HEK293 (cell line): ENCODE data around the gene MAK.
A peak's percentile ranks its signal among the peaks of the same experiment; 100 is the strongest.

ENCODE experiments used
- CTCF ChIA-PET: fragments of 350-600 bp; formaldehyde crosslinking; extraction: SDS; loops from one replicate; lab custom pipeline; 2021; ENCODE audit warnings: antibody characterized with exemption; lab: Yijun Ruan, JAX
- POLR2A ChIA-PET: fragments of 300-600 bp; formaldehyde crosslinking; extraction: SDS; loops from one replicate; lab custom pipeline; 2020; ENCODE audit warnings: antibody characterized with exemption, inconsistent platforms; lab: Yijun Ruan, JAX
- H3K27ac ChIP-seq: fragments of 200-500 bp; sonication (Bioruptor generic); 2 replicates; pipeline ENCODE4 v1.5.1; 2014; ENCODE audit warnings: low read depth, low read length, control low read depth, inconsistent platforms; ENCODE audit errors: extremely low read depth
- H3K36me3 ChIP-seq, 2 experiments: fragments of 200-500 bp in 1 of 2; sonication (Bioruptor generic) in 1 of 2; 1 replicate in 1 of 2; 2 replicates in 1 of 2; pipeline ENCODE4 v1.5.1; 2014 to 2017; ENCODE audit warnings: inconsistent platforms in 2 of 2, low read length in 2 of 2; ENCODE audit not compliant: control insufficient read depth in 2 of 2, insufficient read depth in 1 of 2
- H3K4me1 ChIP-seq: fragments of 200-500 bp; sonication (Bioruptor generic); 2 replicates; pipeline ENCODE4 v1.5.1; 2014; ENCODE audit warnings: mild to moderate bottlenecking, low read length, inconsistent platforms; ENCODE audit not compliant: control insufficient read depth, insufficient read depth
- H3K4me3 ChIP-seq: 2 replicates; pipeline ENCODE4 v1.5.1; 2011; ENCODE audit warnings: low read depth, mild to moderate bottlenecking, control low read depth, low read length, moderate library complexity
- H3K9me3 ChIP-seq: fragments of 200-500 bp; sonication (Bioruptor generic); 2 replicates; pipeline ENCODE4 v1.5.1; 2014; ENCODE audit warnings: low read depth, low read length, inconsistent platforms; ENCODE audit not compliant: control insufficient read depth, insufficient read depth
- CTCF ChIP-seq: fragments of 450-650 bp; formaldehyde crosslinking; IDR thresholded peaks from 2 replicates; pipeline ENCODE4 v1.5.1; 2016; ENCODE audit warnings: missing biosample characterization, missing genetic modification characterization
- FEZF1 ChIP-seq: fragments of 450-650 bp; formaldehyde crosslinking; IDR thresholded peaks from 2 replicates; pipeline ENCODE4 v1.5.1; 2016; ENCODE audit warnings: missing biosample characterization, missing genetic modification characterization
- SP2 ChIP-seq: fragments of 450-650 bp; formaldehyde crosslinking; IDR thresholded peaks from 2 replicates; pipeline ENCODE4 v1.5.1; 2016; ENCODE audit warnings: missing biosample characterization, missing genetic modification characterization
- TRIM28 ChIP-seq: IDR thresholded peaks from 2 replicates; pipeline ENCODE4 v1.6.1; 2011; ENCODE audit warnings: low read length, control low read depth, borderline replicate concordance
- ZBTB48 ChIP-seq: fragments of 450-650 bp; formaldehyde crosslinking; IDR thresholded peaks from 2 replicates; pipeline ENCODE4 v1.5.1; 2016; ENCODE audit warnings: missing biosample characterization, missing genetic modification characterization
- ZNF391 ChIP-seq: fragments of 450-650 bp; formaldehyde crosslinking; IDR thresholded peaks from 2 replicates; pipeline ENCODE4 v1.5.1; 2016; ENCODE audit warnings: low read depth, missing biosample characterization, missing genetic modification characterization, borderline replicate concordance
- ZNF518A ChIP-seq: fragments of 450-650 bp; formaldehyde crosslinking; conservative IDR thresholded peaks from 2 replicates; pipeline ENCODE4 v1.5.1; 2016; ENCODE audit warnings: low read depth, missing biosample characterization, missing genetic modification characterization
- ZNF600 ChIP-seq: fragments of 450-650 bp; formaldehyde crosslinking; IDR thresholded peaks from 2 replicates; pipeline ENCODE4 v1.5.1; 2016; ENCODE audit warnings: missing biosample characterization, missing genetic modification characterization
- ZNF610 ChIP-seq: fragments of 450-650 bp; formaldehyde crosslinking; IDR thresholded peaks from 2 replicates; pipeline ENCODE4 v1.5.1; 2016; ENCODE audit warnings: missing biosample characterization, missing genetic modification characterization, borderline replicate concordance
- ZNF654 ChIP-seq: fragments of 450-650 bp; formaldehyde crosslinking; IDR thresholded peaks from 2 replicates; pipeline ENCODE4 v1.5.1; 2016; ENCODE audit warnings: low read depth, missing biosample characterization, missing genetic modification characterization
- ZNF660 ChIP-seq: fragments of 450-650 bp; IDR thresholded peaks from 2 replicates; pipeline ENCODE4 v1.5.1; 2018; ENCODE audit warnings: missing biosample characterization, mild to moderate bottlenecking, missing genetic modification characterization
- ZNF830 ChIP-seq: fragments of 450-650 bp; IDR thresholded peaks from 2 replicates; pipeline ENCODE4 v1.5.0; 2018; ENCODE audit warnings: missing biosample characterization, missing genetic modification characterization, low read depth, mild to moderate bottlenecking, moderate library complexity
- ZNF837 ChIP-seq: fragments of 450-650 bp; formaldehyde crosslinking; IDR thresholded peaks from 2 replicates; pipeline ENCODE4 v1.5.1; 2016; ENCODE audit warnings: missing biosample characterization, missing genetic modification characterization
- ZSCAN18 ChIP-seq: fragments of 450-650 bp; formaldehyde crosslinking; IDR thresholded peaks from 2 replicates; pipeline ENCODE4 v1.5.1; 2016; ENCODE audit warnings: missing biosample characterization, missing genetic modification characterization
- ZSCAN5A ChIP-seq: fragments of 450-650 bp; formaldehyde crosslinking; IDR thresholded peaks from 2 replicates; pipeline ENCODE4 v1.5.1; 2016; ENCODE audit warnings: missing biosample characterization, missing genetic modification characterization

MAK gene

GRCh38 chr6:10808376-10808775, 30.0 kb downstream of the MAK start (continued):
- TF ChIP-seq ZNF518A (tag by site-specific recombination): no peak
- no peak for TF ChIP-seq ZNF830 (tag by site-specific recombination)
- no peak for TF ChIP-seq ZNF837
- TF ChIP-seq ZSCAN5A (tag by site-specific recombination): no peak
- TF ChIP-seq, all 188 proteins: peak for 0

- POLR2A ChIA-PET: interaction anchor here (1.4 kb wide), 1 partner anchor 323 kb away, joined by 3 read pairs; no protein-coding TSS in a partner anchor
- TF ChIP-seq ZSCAN18 (tag by site-specific recombination) (no peak), ZNF654 (tag by site-specific recombination) (peak; percentile 78), ZBTB48 (tag by site-specific recombination) (0 out of 2 replicates have a peak, but pooled peaks have one; percentile 31), CTCF (tag by site-specific recombination) (peak; percentile 32; the same call in 1 of the 2 replicates), ZNF391 (tag by site-specific recombination) (no peak), ZNF660 (0 out of 2 replicates have a peak, but pooled peaks have one; percentile 28)
- CTCF ChIA-PET: interaction anchor here (0.6 to 3.6 kb wide), 42 partner anchors 8 to 1232 kb away, joined by 3 to 77 read pairs (median 4); partner anchors contain the start of gene SYCP2L
Measured at GRCh38 chr6:10801224-10801848, 37.0 kb downstream of the MAK start.

GRCh38 chr6:10800810-10801209, 37.5 kb downstream of the MAK start:
- CTCF ChIA-PET: interaction anchor here (0.6 to 3.6 kb wide), 24 partner anchors 9 to 1131 kb away, joined by 3 to 77 read pairs (median 4); no protein-coding TSS in a partner anchor
- POLR2A ChIA-PET: no interaction called here

More at GRCh38 chr6:10801224-10801848, 37.0 kb downstream of the MAK start:
- H3K36me3 ChIP-seq: no peaks in the 10 kb centered on the region; a peak in 1 of 3 replicates
- H3K4me1 ChIP-seq: no peaks in the 10 kb centered on the region
- no peak overlapping the region for H3K27ac ChIP-seq
- no peaks in the 10 kb centered on the region for H3K9me3 ChIP-seq
- no peak overlapping the region for H3K4me3 ChIP-seq

More at GRCh38 chr6:10800810-10801209, 37.5 kb downstream of the MAK start:
- H3K9me3 ChIP-seq: no peaks in the 10 kb centered on the region
- no peak overlapping the region for H3K27ac ChIP-seq
- H3K4me1 ChIP-seq: no peaks in the 10 kb centered on the region
- H3K4me3 ChIP-seq: no peak overlapping the region
- no peaks in the 10 kb centered on the region; a peak in 1 of 3 replicates for H3K36me3 ChIP-seq
- TF ChIP-seq ZNF610 (tag by site-specific recombination) (no peak), ZNF600 (tag by site-specific recombination) (0 out of 2 replicates have a peak, but pooled peaks have one; percentile 28), FEZF1 (tag by site-specific recombination) (no peak), SP2 (tag by site-specific recombination) (no peak), TRIM28 (no peak)
- TF ChIP-seq, all 188 proteins: peak for 1
